ENCODE measurements around the gene LCE3B.
"Not testable (repeated sequence)": the region's sequence is repeated elsewhere in the genome, so short reads cannot be mapped to it uniquely, and the experiment has no call there.

LCE3B gene

GRCh38 chr1:152613511-152613910, at the start of gene LCE3B:
LCE3B (plus strand) TSS chr1:152613811; CDS start chr1:152613811, 0 bp downstream.
- DNase-seq, result no peak

GRCh38 chr1:152565115-152565514, 48.5 kb upstream of the LCE3B start:
- DNase-seq, result no peak

- no peak for DNase-seq
Observed at GRCh38 chr1:152565535-152566215, 47.9 kb upstream of the LCE3B start.

- DNase-seq, result no peak
Observed at GRCh38 chr1:152566681-152567080, 46.9 kb upstream of the LCE3B start, which contains the start of gene LCE3E. LCE3E (minus strand) TSS chr1:152566780; CDS start chr1:152566208, 572 bp downstream.

GRCh38 chr1:152577168-152577567, 36.4 kb upstream of the LCE3B start:
- no peak for DNase-seq

- DNase-seq, result not testable (repeated sequence)
Observed at GRCh38 chr1:152579526-152579925, 34.1 kb upstream of the LCE3B start.

GRCh38 chr1:152580433-152580832, 33.2 kb upstream of the LCE3B start, which contains the start of gene LCE3D:
LCE3D (minus strand) TSS chr1:152580516; CDS start chr1:152579936, 580 bp downstream.
- DNase-seq, result no peak

- no peak for DNase-seq
Observed at GRCh38 chr1:152582647-152583046, 31.0 kb upstream of the LCE3B start.

GRCh38 chr1:152585586-152585985, 28.0 kb upstream of the LCE3B start:
- no peak for DNase-seq

- DNase-seq, result no peak
Observed at GRCh38 chr1:152596986-152597385, 16.6 kb upstream of the LCE3B start.

- no peak for DNase-seq
Observed at GRCh38 chr1:152599934-152600333, 13.7 kb upstream of the LCE3B start, which contains the start of gene LCE3C. LCE3C (plus strand) TSS chr1:152600234; CDS start chr1:152600732, 498 bp downstream.

GRCh38 chr1:152621993-152622392, 8.4 kb downstream of the LCE3B start:
- no peak for DNase-seq

GRCh38 chr1:152622803-152623202, 9.2 kb downstream of the LCE3B start, which contains the start of gene LCE3A:
LCE3A (minus strand) TSS chr1:152623103; CDS start chr1:152623103, 0 bp downstream.
- peak; percentile 31 for DNase-seq

- DNase-seq, result no peak
Observed at GRCh38 chr1:152623203-152623844, 9.7 kb downstream of the LCE3B start.

GRCh38 chr1:152626744-152627143, 13.1 kb downstream of the LCE3B start:
- DNase-seq, result no peak

- no peak for DNase-seq
Observed at GRCh38 chr1:152630596-152630995, 17.0 kb downstream of the LCE3B start.

GRCh38 chr1:152640351-152640750, 26.7 kb downstream of the LCE3B start:
- no peak for DNase-seq

- DNase-seq, result no peak
Observed at GRCh38 chr1:152643945-152644344, 30.3 kb downstream of the LCE3B start.

GRCh38 chr1:152645146-152645545, 31.5 kb downstream of the LCE3B start:
- no peak for DNase-seq

GRCh38 chr1:152646656-152647055, 33.0 kb downstream of the LCE3B start:
- DNase-seq, result no peak

- peak; percentile 33 for DNase-seq
Observed at GRCh38 chr1:152654110-152654509, 40.5 kb downstream of the LCE3B start.

GRCh38 chr1:152656459-152656858, 42.8 kb downstream of the LCE3B start:
- no peak for DNase-seq

- DNase-seq, result no peak
Observed at GRCh38 chr1:152657677-152658076, 44.1 kb downstream of the LCE3B start.

GRCh38 chr1:152658649-152659048, 45.0 kb downstream of the LCE3B start:
- DNase-seq, result no peak
